HepG2 (cell line): ENCODE results near the gene CLCN1. TPM values are rescaled to one million over a fixed set of nuclear protein-coding genes. Genes with fewer than 3 reads are reported as not detected.

Experiments
- CEBPG ChIP-seq: IDR thresholded peaks from 2 replicates; pipeline ENCODE4 v1.6.1; 2016
- polyA plus RNA-seq, 8 experiments: library from polyadenylated mRNA; depleted of rRNA in 3 of 8; stranded (reverse) in 7 of 8; unstranded in 1 of 8; fragments of >200 nt; fragmentation: Illumina TruSeq in 4 of 8; extraction: Trizol in 4 of 8; gene quantifications; 2 replicates each; pipeline versions ENCODE4 v1.2.1 to v1.2.3, GENCODE V29; 2011 to 2016; ENCODE audit warnings: low read depth in 4 of 8, missing spikeins in 1 of 8, mixed read lengths in 1 of 8; ENCODE audit not compliant: insufficient read depth in 1 of 8
- total RNA-seq, 5 experiments: library from RNA; depleted of rRNA; stranded (reverse); fragments of >200 nt; fragmentation: Illumina TruSeq; extraction: Trizol; gene quantifications; 2 replicates each; pipeline ENCODE4 v1.2.3, GENCODE V29; 2016; ENCODE audit warnings: low read depth in 1 of 5
- TF ChIP-seq, protein P1 (sequence below): sonication (generic); formaldehyde crosslinking; IDR thresholded peaks from 2 replicates; pipeline ENCODE4 v1.4.0; 2020; ENCODE audit warnings: mild to moderate bottlenecking, missing genetic modification reagents, borderline replicate concordance
- TF ChIP-seq, protein P2 (sequence below): IDR thresholded peaks from 2 replicates; pipeline ENCODE4 v1.6.1; 2016

CLCN1 gene
- total and polyA plus RNA-seq, 2 of the 13 experiments (the other 11 are each of a cell fraction or from before 2014, with no cell fraction given) = 0.01 TPM; not detected in 1

- TF ChIP-seq, protein P1, sequence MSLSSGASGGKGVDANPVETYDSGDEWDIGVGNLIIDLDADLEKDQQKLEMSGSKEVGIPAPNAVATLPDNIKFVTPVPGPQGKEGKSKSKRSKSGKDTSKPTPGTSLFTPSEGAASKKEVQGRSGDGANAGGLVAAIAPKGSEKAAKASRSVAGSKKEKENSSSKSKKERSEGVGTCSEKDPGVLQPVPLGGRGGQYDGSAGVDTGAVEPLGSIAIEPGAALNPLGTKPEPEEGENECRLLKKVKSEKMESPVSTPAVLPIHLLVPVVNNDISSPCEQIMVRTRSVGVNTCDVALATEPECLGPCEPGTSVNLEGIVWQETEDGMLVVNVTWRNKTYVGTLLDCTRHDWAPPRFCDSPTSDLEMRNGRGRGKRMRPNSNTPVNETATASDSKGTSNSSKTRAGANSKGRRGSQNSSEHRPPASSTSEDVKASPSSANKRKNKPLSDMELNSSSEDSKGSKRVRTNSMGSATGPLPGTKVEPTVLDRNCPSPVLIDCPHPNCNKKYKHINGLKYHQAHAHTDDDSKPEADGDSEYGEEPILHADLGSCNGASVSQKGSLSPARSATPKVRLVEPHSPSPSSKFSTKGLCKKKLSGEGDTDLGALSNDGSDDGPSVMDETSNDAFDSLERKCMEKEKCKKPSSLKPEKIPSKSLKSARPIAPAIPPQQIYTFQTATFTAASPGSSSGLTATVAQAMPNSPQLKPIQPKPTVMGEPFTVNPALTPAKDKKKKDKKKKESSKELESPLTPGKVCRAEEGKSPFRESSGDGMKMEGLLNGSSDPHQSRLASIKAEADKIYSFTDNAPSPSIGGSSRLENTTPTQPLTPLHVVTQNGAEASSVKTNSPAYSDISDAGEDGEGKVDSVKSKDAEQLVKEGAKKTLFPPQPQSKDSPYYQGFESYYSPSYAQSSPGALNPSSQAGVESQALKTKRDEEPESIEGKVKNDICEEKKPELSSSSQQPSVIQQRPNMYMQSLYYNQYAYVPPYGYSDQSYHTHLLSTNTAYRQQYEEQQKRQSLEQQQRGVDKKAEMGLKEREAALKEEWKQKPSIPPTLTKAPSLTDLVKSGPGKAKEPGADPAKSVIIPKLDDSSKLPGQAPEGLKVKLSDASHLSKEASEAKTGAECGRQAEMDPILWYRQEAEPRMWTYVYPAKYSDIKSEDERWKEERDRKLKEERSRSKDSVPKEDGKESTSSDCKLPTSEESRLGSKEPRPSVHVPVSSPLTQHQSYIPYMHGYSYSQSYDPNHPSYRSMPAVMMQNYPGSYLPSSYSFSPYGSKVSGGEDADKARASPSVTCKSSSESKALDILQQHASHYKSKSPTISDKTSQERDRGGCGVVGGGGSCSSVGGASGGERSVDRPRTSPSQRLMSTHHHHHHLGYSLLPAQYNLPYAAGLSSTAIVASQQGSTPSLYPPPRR (CRISPR knock-in tag) = no peak
- peak; percentile 51; the same call in 1 of the 2 replicates for TF ChIP-seq CEBPG (CRISPR knock-in tag)
- TF ChIP-seq, protein P2, sequence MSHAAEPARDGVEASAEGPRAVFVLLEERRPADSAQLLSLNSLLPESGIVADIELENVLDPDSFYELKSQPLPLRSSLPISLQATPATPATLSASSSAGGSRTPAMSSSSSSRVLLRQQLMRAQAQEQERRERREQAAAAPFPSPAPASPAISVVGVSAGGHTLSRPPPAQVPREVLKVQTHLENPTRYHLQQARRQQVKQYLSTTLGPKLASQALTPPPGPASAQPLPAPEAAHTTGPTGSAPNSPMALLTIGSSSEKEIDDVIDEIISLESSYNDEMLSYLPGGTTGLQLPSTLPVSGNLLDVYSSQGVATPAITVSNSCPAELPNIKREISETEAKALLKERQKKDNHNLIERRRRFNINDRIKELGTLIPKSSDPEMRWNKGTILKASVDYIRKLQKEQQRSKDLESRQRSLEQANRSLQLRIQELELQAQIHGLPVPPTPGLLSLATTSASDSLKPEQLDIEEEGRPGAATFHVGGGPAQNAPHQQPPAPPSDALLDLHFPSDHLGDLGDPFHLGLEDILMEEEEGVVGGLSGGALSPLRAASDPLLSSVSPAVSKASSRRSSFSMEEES (CRISPR knock-in tag) = no peak
These were observed 81.0 kb downstream of the CLCN1 start (continued) for GRCh38 chr7:143396625-143397556.
